HG03520 (cell line): ENCODE results near the gene TRIM63.

Experiments
- ATAC-seq: cut with Tn5 transposase; IDR thresholded peaks from one replicate; pipeline ENCODE4 v1.9.1; 2021; ENCODE audit warnings: mild to moderate bottlenecking, moderate library complexity; ENCODE audit not compliant: unreplicated experiment

TRIM63 gene

GRCh38 chr1:26089125-26089524 lies 21.7 kb upstream of the TRIM63 start:
- ATAC-seq: no peak

GRCh38 chr1:26084844-26085243 lies 17.4 kb upstream of the TRIM63 start:
- ATAC-seq: no peak

GRCh38 chr1:26084091-26084561 lies 16.7 kb upstream of the TRIM63 start:
- ATAC-seq: no peak

GRCh38 chr1:26083208-26083607 lies 15.8 kb upstream of the TRIM63 start:
- ATAC-seq: no peak

- ATAC-seq: no peak
These were observed 14.6 kb upstream of the TRIM63 start for GRCh38 chr1:26082020-26082350.

GRCh38 chr1:26081267-26082019 lies 14.0 kb upstream of the TRIM63 start:
- ATAC-seq: no peak

- ATAC-seq: no peak
These were observed 12.8 kb upstream of the TRIM63 start for GRCh38 chr1:26079960-26080814.

- ATAC-seq: no peak
These were observed 11.7 kb upstream of the TRIM63 start for GRCh38 chr1:26079178-26079563.

- no peak for ATAC-seq
These were observed 11.1 kb upstream of the TRIM63 start for GRCh38 chr1:26078286-26079177.

GRCh38 chr1:26077524-26077923 lies 10.1 kb upstream of the TRIM63 start:
- ATAC-seq: no peak

- no peak for ATAC-seq
These were observed 8.2 kb upstream of the TRIM63 start for GRCh38 chr1:26075421-26076144.

- ATAC-seq: no peak
These were observed 4.9 kb upstream of the TRIM63 start for GRCh38 chr1:26072305-26072704.

- no peak for ATAC-seq
These were observed 3.5 kb upstream of the TRIM63 start for GRCh38 chr1:26070963-26071342.

- no peak for ATAC-seq
These were observed 3.0 kb upstream of the TRIM63 start for GRCh38 chr1:26070296-26070962.

- no peak for ATAC-seq
These were observed 2.5 kb upstream of the TRIM63 start for GRCh38 chr1:26069941-26070295.

- ATAC-seq: no peak
These were observed 573 bp downstream of the TRIM63 start for GRCh38 chr1:26066857-26067256.

- ATAC-seq: no peak
These were observed 1.3 kb downstream of the TRIM63 start for GRCh38 chr1:26066160-26066559.

GRCh38 chr1:26064553-26064952 lies 2.9 kb downstream of the TRIM63 start:
- ATAC-seq: no peak

- no peak for ATAC-seq
These were observed 6.4 kb downstream of the TRIM63 start for GRCh38 chr1:26060832-26061574.
